Left ventricle myocardium inferior (tissue), 1 donor: ENCODE measurements around the gene EHHADH. TPM values are rescaled to one million over a fixed set of nuclear protein-coding genes. Genes with fewer than 3 reads are reported as not detected.
A peak's percentile ranks its signal among the peaks of the same experiment; 100 is the strongest.

ENCODE experiments used
- DNase-seq: peaks from one replicate; pipeline ENCODE4 v3.0.0-alpha.2; 2020
- H3K27ac ChIP-seq: fragments of 200-600 bp; replicated peaks from 2 replicates; pipeline ENCODE4 v1.8.0; 2021
- H3K27me3 ChIP-seq: fragments of 200-600 bp; 2 replicates; pipeline ENCODE4 v1.8.0; 2021; ENCODE audit warnings: low read depth
- H3K36me3 ChIP-seq: fragments of 200-600 bp; 2 replicates; pipeline ENCODE4 v1.8.0; 2021
- H3K4me1 ChIP-seq: fragments of 200-600 bp; 2 replicates; pipeline ENCODE4 v1.8.0; 2021
- H3K4me3 ChIP-seq: fragments of 200-600 bp; 2 replicates; pipeline ENCODE4 v1.8.0; 2021; ENCODE audit warnings: mild to moderate bottlenecking, moderate library complexity
- H3K9me3 ChIP-seq: fragments of 200-600 bp; replicated peaks from 2 replicates; pipeline ENCODE4 v1.8.0; 2021
- CTCF ChIP-seq: fragments of 200-600 bp; IDR thresholded peaks from 2 replicates; pipeline ENCODE4 v1.8.0; 2021; ENCODE audit warnings: antibody characterized with exemption, mild to moderate bottlenecking, borderline replicate concordance
- intact Hi-C: fragments of 100-400 bp; cut with micrococcal nuclease; formaldehyde crosslinking; loops from one replicate; pipeline ENCODE4 v1.11.0; 2022
- total RNA-seq: library from RNA; stranded (reverse); fragmentation: NEBNext Ultra II Directional; extraction: Animal tissue kit (Norgen Biotek cat#: 25700); gene quantifications from one replicate; pipeline ENCODE4 v1.2.1, GENCODE V29; 2021
- donor health status: DM: no; HTN: yes; CAD: no; lungs with severe emphysema.

EHHADH gene
- total RNA-seq, 1 donor from 2014 or later, result 20.1 TPM

- intact Hi-C loops, result no loop called here
- H3K4me1 ChIP-seq, result peaks cover 30% of the 10 kb centered on the region
- no peaks in the 10 kb centered on the region for H3K36me3 ChIP-seq
- no peak for TF ChIP-seq CTCF
- no peak overlapping the region for H3K4me3 ChIP-seq
- no peak overlapping the region for H3K27ac ChIP-seq
- peaks cover 82% of the 10 kb centered on the region for H3K27me3 ChIP-seq
- no peaks in the 10 kb centered on the region for H3K9me3 ChIP-seq
- no peak for DNase-seq
These were observed 98.2 kb downstream of the EHHADH start for GRCh38 chr3:185155678-185156077.

GRCh38 chr3:185153861-185154629, 99.8 kb downstream of the EHHADH start:
- peaks cover 46% of the 10 kb centered on the region for H3K4me1 ChIP-seq
- H3K27ac ChIP-seq, result no peak overlapping the region
- DNase-seq, result no peak
- TF ChIP-seq CTCF, result no peak
- no peaks in the 10 kb centered on the region for H3K36me3 ChIP-seq
- no peaks in the 10 kb centered on the region for H3K9me3 ChIP-seq
- intact Hi-C loops, result no loop called here
- peak overlapping the region; percentile 74 for H3K4me3 ChIP-seq
- H3K27me3 ChIP-seq, result peaks cover 90% of the 10 kb centered on the region

- Histone ChIP-seq H3K4me3 (peak overlapping the region; percentile 74), H3K27ac (peak overlapping the region; percentile 91), H3K36me3 (no peaks in the 10 kb centered on the region), H3K4me1 (peaks cover 46% of the 10 kb centered on the region), H3K9me3 (no peaks in the 10 kb centered on the region), H3K27me3 (peaks cover 90% of the 10 kb centered on the region)
- no peak for DNase-seq
- TF ChIP-seq CTCF, result no peak
- intact Hi-C loops, result no loop called here
These were observed 100.6 kb downstream of the EHHADH start for GRCh38 chr3:185153171-185153771.

- no peaks in the 10 kb centered on the region for H3K36me3 ChIP-seq
- intact Hi-C loops, result no loop called here
- H3K27me3 ChIP-seq, result peaks cover 90% of the 10 kb centered on the region
- H3K9me3 ChIP-seq, result no peaks in the 10 kb centered on the region
- peak within 1 kb of the TSS; percentile 74 for H3K4me3 ChIP-seq
- peaks cover 46% of the 10 kb centered on the region for H3K4me1 ChIP-seq
- TF ChIP-seq CTCF, result no peak
- peak within 1 kb of the TSS; percentile 91 for H3K27ac ChIP-seq
- DNase-seq, result peak; percentile 75
These were observed 101.3 kb downstream of the EHHADH start, which contains the start of gene C3orf70 for GRCh38 chr3:185152410-185153170. TSS of gene C3orf70 (minus strand) at chr3:185153060. CDS start at chr3:185152823, 237 bp downstream.

- intact Hi-C loops, result no loop called here
- no peak for DNase-seq
- no peaks in the 10 kb centered on the region for H3K9me3 ChIP-seq
- H3K4me3 ChIP-seq, result peak overlapping the region; percentile 74
- no peaks in the 10 kb centered on the region for H3K36me3 ChIP-seq
- no peak for TF ChIP-seq CTCF
- H3K4me1 ChIP-seq, result peaks cover 46% of the 10 kb centered on the region
- peak overlapping the region; percentile 91 for H3K27ac ChIP-seq
- peaks cover 88% of the 10 kb centered on the region for H3K27me3 ChIP-seq
These were observed 101.9 kb downstream of the EHHADH start for GRCh38 chr3:185151964-185152409.
